ENCODE results near the gene LST1. TPM values are rescaled to one million over a fixed set of nuclear protein-coding genes. Genes with fewer than 3 reads are reported as not detected.

Gene LST1
- total and polyA plus RNA-seq, 11 donors, result 1.6 to 58.0 (median 3.7) TPM; not detected in 1

DNA sequence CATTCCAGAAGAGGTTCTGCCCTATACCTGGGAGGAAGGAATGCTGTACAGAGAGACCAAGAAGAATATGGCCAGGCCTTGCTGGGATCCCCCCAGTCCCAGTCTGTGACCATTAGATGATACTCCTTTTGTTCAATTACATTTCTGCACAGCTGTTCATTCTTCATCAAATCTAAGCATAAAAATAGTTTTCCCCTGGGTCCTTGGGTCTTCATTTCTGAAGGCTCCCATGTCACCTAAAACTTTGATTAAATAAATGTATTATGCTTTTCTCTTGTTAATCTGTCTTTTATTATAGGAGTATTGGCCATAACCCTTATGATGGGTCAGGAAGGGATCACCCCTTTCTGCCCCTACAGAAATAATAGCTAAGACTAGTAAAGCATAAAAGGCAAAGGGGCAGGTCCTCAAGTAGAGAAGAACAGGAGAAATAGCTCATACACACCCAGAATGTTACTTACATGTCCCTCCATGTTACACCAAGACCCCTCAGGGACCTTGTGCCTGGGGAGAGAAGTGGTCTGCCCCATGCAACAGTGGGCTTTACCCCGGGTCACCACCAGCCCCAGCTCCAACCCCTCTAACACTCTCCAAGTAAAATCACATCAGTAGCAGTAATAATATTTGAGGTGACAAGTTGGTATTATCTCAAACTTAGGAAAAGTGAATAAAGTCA is 16.1 kb upstream of the LST1 start:
- DNase-seq (no peak), ATAC-seq (no peak)
- Histone ChIP-seq H3K4me1 (peaks cover 0 to 30% (median under 1%) of the 10 kb centered on the region in 12 donors), H3K4me3 (no peak overlapping the region), H3K27ac (no peak overlapping the region), H3K27me3 (no peaks in the 10 kb centered on the region), H3K9me3 (no peaks in the 10 kb centered on the region), H3K36me3 (no peaks in the 10 kb centered on the region)
- WGBS, 4 donors, result 67 to 95% (median 87%) methylated on average over 1 of the region's 1 CpG
- intact Hi-C loops (cut with DNase I), result no loop called here
- TF ChIP-seq, protein P1, sequence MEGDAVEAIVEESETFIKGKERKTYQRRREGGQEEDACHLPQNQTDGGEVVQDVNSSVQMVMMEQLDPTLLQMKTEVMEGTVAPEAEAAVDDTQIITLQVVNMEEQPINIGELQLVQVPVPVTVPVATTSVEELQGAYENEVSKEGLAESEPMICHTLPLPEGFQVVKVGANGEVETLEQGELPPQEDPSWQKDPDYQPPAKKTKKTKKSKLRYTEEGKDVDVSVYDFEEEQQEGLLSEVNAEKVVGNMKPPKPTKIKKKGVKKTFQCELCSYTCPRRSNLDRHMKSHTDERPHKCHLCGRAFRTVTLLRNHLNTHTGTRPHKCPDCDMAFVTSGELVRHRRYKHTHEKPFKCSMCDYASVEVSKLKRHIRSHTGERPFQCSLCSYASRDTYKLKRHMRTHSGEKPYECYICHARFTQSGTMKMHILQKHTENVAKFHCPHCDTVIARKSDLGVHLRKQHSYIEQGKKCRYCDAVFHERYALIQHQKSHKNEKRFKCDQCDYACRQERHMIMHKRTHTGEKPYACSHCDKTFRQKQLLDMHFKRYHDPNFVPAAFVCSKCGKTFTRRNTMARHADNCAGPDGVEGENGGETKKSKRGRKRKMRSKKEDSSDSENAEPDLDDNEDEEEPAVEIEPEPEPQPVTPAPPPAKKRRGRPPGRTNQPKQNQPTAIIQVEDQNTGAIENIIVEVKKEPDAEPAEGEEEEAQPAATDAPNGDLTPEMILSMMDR (IDR thresholded peaks at IDR 0.05), result no peak
- TF ChIP-seq POLR2A (IDR thresholded peaks at IDR 0.05), result no peak

DNA sequence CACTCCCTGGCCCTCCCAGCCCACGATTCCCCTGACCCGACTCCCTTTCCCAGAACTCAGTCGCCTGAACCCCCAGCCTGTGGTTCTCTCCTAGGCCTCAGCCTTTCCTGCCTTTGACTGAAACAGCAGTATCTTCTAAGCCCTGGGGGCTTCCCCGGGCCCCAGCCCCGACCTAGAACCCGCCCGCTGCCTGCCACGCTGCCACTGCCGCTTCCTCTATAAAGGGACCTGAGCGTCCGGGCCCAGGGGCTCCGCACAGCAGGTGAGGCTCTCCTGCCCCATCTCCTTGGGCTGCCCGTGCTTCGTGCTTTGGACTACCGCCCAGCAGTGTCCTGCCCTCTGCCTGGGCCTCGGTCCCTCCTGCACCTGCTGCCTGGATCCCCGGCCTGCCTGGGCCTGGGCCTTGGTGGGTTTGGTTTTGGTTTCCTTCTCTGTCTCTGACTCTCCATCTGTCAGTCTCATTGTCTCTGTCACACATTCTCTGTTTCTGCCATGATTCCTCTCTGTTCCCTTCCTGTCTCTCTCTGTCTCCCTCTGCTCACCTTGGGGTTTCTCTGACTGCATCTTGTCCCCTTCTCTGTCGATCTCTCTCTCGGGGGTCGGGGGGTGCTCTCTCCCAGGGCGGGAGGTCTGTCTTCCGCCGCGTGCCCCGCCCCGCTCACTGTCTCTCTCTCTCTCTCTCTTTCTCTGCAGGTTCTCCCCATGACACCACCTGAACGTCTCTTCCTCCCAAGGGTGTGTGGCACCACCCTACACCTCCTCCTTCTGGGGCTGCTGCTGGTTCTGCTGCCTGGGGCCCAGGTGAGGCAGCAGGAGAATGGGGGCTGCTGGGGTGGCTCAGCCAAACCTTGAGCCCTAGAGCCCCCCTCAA is 13.8 kb upstream of the LST1 start, which contains the start of gene LTA:
LTA (plus strand) TSS at position 249 of the 871 bp plus-strand sequence; CDS start at position 703, 454 bp downstream.
- no peak for ATAC-seq
- peak within 1 kb of the TSS in 2 of 12 donors; percentile 12 to 46 for H3K4me3 ChIP-seq

DNA sequence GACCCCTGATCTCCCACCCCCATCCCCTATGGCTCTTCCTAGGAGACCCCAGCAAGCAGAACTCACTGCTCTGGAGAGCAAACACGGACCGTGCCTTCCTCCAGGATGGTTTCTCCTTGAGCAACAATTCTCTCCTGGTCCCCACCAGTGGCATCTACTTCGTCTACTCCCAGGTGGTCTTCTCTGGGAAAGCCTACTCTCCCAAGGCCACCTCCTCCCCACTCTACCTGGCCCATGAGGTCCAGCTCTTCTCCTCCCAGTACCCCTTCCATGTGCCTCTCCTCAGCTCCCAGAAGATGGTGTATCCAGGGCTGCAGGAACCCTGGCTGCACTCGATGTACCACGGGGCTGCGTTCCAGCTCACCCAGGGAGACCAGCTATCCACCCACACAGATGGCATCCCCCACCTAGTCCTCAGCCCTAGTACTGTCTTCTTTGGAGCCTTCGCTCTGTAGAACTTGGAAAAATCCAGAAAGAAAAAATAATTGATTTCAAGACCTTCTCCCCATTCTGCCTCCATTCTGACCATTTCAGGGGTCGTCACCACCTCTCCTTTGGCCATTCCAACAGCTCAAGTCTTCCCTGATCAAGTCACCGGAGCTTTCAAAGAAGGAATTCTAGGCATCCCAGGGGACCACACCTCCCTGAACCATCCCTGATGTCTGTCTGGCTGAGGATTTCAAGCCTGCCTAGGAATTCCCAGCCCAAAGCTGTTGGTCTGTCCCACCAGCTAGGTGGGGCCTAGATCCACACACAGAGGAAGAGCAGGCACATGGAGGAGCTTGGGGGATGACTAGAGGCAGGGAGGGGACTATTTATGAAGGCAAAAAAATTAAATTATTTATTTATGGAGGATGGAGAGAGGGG is 12.6 kb upstream of the LST1 start:
- H3K36me3 ChIP-seq, result peaks cover 0 to 10% (median 0%) of the 10 kb centered on the region in 9 donors
- H3K27me3 ChIP-seq, result no peaks in the 10 kb centered on the region
- peaks cover 0 to 47% (median 3%) of the 10 kb centered on the region in 12 donors for H3K4me1 ChIP-seq
- H3K27ac ChIP-seq, result peak overlapping the region in 1 of 12 donors; percentile 73
- no peak for TF ChIP-seq POLR2A (IDR thresholded peaks at IDR 0.05)
- TF ChIP-seq, protein P1 (IDR thresholded peaks at IDR 0.05), result no peak
- intact Hi-C loops (cut with DNase I), result no loop called here
- no peak for ATAC-seq
- WGBS, 4 donors, result 87 to 93% (median 88%) methylated on average over 9 of the region's 9 CpGs
- no peak overlapping the region for H3K4me3 ChIP-seq
- no peaks in the 10 kb centered on the region for H3K9me3 ChIP-seq
- no peak for DNase-seq

More for the DNA sequence above, 13.8 kb upstream of the LST1 start, which contains the start of gene LTA:
- Histone ChIP-seq H3K27ac (peak within 1 kb of the TSS in 1 of 12 donors; percentile 73), H3K4me1 (peaks cover 0 to 45% (median 3%) of the 10 kb centered on the region in 12 donors), H3K27me3 (no peaks in the 10 kb centered on the region), H3K36me3 (peaks cover 0 to 4% (median 0%) of the 10 kb centered on the region in 9 donors), H3K9me3 (no peaks in the 10 kb centered on the region)
- intact Hi-C loops (cut with DNase I), result no loop called here
- WGBS, 4 donors, result 88 to 95% (median 90%) methylated on average over 27 of the region's 27 CpGs
- DNase-seq, result no peak
- TF ChIP-seq, protein P1 (IDR thresholded peaks at IDR 0.05), result no peak
- no peak for TF ChIP-seq POLR2A (IDR thresholded peaks at IDR 0.05)
